K562 (cell line): ENCODE measurements around the gene SIGLEC9. TPM values are rescaled to one million over a fixed set of nuclear protein-coding genes. Genes with fewer than 3 reads are reported as not detected.

ENCODE experiments used
- BCOR ChIP-seq: fragments of 450-650 bp; IDR thresholded peaks from 2 replicates; pipeline ENCODE4 v1.6.1; 2016
- CSDE1 ChIP-seq, 2 experiments: fragments of 450-650 bp; IDR thresholded peaks; 2 replicates each; pipeline ENCODE4 v1.6.1; 2016; ENCODE audit warnings: mild to moderate bottlenecking in 1 of 2
- DPF2 ChIP-seq: fragments of 450-650 bp; IDR thresholded peaks from 2 replicates; pipeline ENCODE4 v1.6.1; 2016
- EGR1 ChIP-seq: fragments of 450-650 bp; conservative IDR thresholded peaks from 2 replicates; pipeline ENCODE4 v1.6.1; 2017; ENCODE audit warnings: mild to moderate bottlenecking
- HMGN3 ChIP-seq: IDR thresholded peaks from 2 replicates; pipeline ENCODE4 v1.6.1; 2011; ENCODE audit warnings: borderline replicate concordance, low read depth, mild to moderate bottlenecking, mixed read lengths, low read length; ENCODE audit not compliant: insufficient read length; ENCODE audit errors: extremely low read depth
- KDM2B ChIP-seq: fragments of 250-450 bp; sonication (Bioruptor Pico); IDR thresholded peaks from 2 replicates; pipeline ENCODE4 v1.8.0; 2021; ENCODE audit warnings: mild to moderate bottlenecking, moderate library complexity
- PML ChIP-seq: IDR thresholded peaks from 2 replicates; pipeline ENCODE4 v1.6.1; 2012; ENCODE audit warnings: low read length, inconsistent platforms
- PPARD ChIP-seq: fragments of 250-450 bp; sonication (Bioruptor Pico); IDR thresholded peaks from 2 replicates; pipeline ENCODE4 v1.8.0; 2022; ENCODE audit warnings: inconsistent platforms, mild to moderate bottlenecking, moderate library complexity
- SMAD4 ChIP-seq: fragments of 250-450 bp; sonication (Bioruptor Pico); conservative IDR thresholded peaks from 2 replicates; pipeline ENCODE4 v1.8.0; 2021; ENCODE audit warnings: inconsistent platforms, mild to moderate bottlenecking, moderate library complexity
- XRCC4 ChIP-seq: IDR thresholded peaks from one replicate; pipeline ENCODE4 v1.6.1; 2011; ENCODE audit not compliant: insufficient read depth, insufficient read length; ENCODE audit errors: extremely low read depth
- polyA plus RNA-seq, 8 experiments: library from polyadenylated mRNA; depleted of rRNA in 4 of 8; stranded (reverse) in 5 of 8; unstranded in 3 of 8; fragments of >200 nt; fragmentation: Nextera tagmentation in 2 of 8; fragmentation: Illumina TruSeq in 1 of 8; extraction: Ambion mirVana in 2 of 8; extraction: Trizol in 1 of 8; gene quantifications; 2 replicates each; pipeline versions ENCODE4 v1.2.1 to v1.2.3, GENCODE V29; 2011 to 2014; ENCODE audit warnings: inconsistent platforms in 1 of 8, missing spikeins in 1 of 8
- total RNA-seq, 7 experiments: library from RNA; depleted of rRNA in 6 of 7; stranded (reverse); fragments of >200 nt in 6 of 7; fragmentation: Illumina TruSeq in 2 of 7; extraction: Trizol in 2 of 7; gene quantifications; 2 replicates each; pipeline versions ENCODE4 v1.2.1 to v1.2.3, GENCODE V29; 2011 to 2021; ENCODE audit warnings: low replicate concordance in 1 of 7
- TF ChIP-seq, protein P1 (sequence below), 2 experiments: fragments of 450-650 bp in 1 of 2; sonication (generic) in 1 of 2; formaldehyde crosslinking in 1 of 2; IDR thresholded peaks; 2 replicates each; pipeline versions ENCODE4 v1.7.1 to v1.9.0; 2016 to 2022; ENCODE audit warnings: inconsistent platforms in 1 of 2, mild to moderate bottlenecking in 1 of 2, missing genetic modification reagents in 1 of 2
- TF ChIP-seq, protein P2 (sequence below): fragments of 250-450 bp; sonication (Bioruptor Pico); IDR thresholded peaks from 2 replicates; pipeline ENCODE4 v1.8.0; 2021; ENCODE audit warnings: moderate library complexity, mild to moderate bottlenecking, inconsistent platforms
- TF ChIP-seq, protein P3 (sequence below): sonication (generic); formaldehyde crosslinking; IDR thresholded peaks from 2 replicates; pipeline ENCODE4 v1.8.0; 2022; ENCODE audit warnings: mild to moderate bottlenecking, missing genetic modification reagents, borderline replicate concordance
- TF ChIP-seq, protein P4 (sequence below), 3 experiments: fragments of 200-800 bp in 1 of 3; sonication (Bioruptor generic) in 1 of 3; sonication (generic) in 1 of 3; formaldehyde crosslinking in 1 of 3; IDR thresholded peaks; 2 replicates each; pipeline versions ENCODE4 v1.6.1 to v1.8.0; 2016 to 2022; ENCODE audit warnings: mild to moderate bottlenecking in 2 of 3, missing compliant biosample characterization in 2 of 3, missing genetic modification characterization in 2 of 3, missing genetic modification reagents in 1 of 3

SIGLEC9 gene
- total and polyA plus RNA-seq, 9 of the 15 experiments (the other 6 are each of a cell fraction or from before 2014, with no cell fraction given), result 0.09 to 0.34 (median 0.22) TPM; not detected in 4

DNA sequence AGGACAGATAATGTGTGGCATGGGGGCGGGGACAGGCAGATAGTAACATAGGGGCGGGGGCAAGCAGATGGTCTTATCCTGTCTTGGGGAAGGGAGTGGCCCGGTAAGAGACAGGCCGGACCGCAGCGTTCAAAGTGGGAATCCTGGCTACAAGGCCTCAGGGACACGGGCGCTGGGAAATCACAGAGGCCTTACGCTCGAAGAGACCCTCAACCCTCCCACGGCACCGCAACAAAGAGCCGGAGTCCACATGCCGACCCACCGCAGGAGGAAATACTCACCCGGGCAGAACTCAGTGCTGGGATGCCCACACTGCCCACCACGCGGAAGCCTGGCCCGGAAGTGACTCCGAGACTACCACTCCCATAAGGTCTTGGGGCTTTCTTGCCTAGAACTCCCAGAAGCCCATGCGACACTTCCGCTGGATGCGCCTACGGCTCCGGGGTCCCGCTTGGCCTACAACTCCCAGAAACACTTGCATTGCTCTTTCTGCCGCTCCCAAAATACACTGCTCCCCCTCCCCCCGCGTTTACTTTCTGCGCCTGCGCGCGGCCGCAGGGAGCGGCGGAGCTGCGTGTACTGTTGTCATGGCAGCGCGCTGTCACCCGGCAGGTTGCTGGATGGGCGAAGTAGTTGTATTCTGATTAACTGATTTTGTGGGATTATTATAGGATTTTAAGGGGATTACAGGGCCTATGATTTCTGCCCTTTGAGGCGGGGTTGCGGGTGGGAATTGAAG lies 16.5 kb upstream of the SIGLEC9 start, which contains the start of gene CTU1 (continued):
- TF ChIP-seq, protein P1, sequence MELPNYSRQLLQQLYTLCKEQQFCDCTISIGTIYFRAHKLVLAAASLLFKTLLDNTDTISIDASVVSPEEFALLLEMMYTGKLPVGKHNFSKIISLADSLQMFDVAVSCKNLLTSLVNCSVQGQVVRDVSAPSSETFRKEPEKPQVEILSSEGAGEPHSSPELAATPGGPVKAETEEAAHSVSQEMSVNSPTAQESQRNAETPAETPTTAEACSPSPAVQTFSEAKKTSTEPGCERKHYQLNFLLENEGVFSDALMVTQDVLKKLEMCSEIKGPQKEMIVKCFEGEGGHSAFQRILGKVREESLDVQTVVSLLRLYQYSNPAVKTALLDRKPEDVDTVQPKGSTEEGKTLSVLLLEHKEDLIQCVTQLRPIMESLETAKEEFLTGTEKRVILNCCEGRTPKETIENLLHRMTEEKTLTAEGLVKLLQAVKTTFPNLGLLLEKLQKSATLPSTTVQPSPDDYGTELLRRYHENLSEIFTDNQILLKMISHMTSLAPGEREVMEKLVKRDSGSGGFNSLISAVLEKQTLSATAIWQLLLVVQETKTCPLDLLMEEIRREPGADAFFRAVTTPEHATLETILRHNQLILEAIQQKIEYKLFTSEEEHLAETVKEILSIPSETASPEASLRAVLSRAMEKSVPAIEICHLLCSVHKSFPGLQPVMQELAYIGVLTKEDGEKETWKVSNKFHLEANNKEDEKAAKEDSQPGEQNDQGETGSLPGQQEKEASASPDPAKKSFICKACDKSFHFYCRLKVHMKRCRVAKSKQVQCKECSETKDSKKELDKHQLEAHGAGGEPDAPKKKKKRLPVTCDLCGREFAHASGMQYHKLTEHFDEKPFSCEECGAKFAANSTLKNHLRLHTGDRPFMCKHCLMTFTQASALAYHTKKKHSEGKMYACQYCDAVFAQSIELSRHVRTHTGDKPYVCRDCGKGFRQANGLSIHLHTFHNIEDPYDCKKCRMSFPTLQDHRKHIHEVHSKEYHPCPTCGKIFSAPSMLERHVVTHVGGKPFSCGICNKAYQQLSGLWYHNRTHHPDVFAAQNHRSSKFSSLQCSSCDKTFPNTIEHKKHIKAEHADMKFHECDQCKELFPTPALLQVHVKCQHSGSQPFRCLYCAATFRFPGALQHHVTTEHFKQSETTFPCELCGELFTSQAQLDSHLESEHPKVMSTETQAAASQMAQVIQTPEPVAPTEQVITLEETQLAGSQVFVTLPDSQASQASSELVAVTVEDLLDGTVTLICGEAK (IDR thresholded peaks at IDR 0.05), result peak; percentile 96
- TF ChIP-seq, protein P1 (CRISPR knock-in tag; IDR thresholded peaks at IDR 0.05), result no peak
- TF ChIP-seq, protein P2, sequence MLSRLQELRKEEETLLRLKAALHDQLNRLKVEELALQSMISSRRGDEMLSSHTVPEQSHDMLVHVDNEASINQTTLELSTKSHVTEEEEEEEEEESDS (CRISPR knock-in tag), result no peak
- TF ChIP-seq XRCC4 (no peak), PPARD (CRISPR knock-in tag) (no peak), EGR1 (peak; percentile 40), HMGN3 (peak; percentile 59), KDM2B (no peak), SMAD4 (no peak), BCOR (no peak), CSDE1 (IDR thresholded peaks at IDR 0.05) (peak in 1 of 2 experiments; percentile 96; a peak in 2 of 4 replicates), DPF2 (no peak; the same call in 1 of the 2 replicates), PML (no peak)
- TF ChIP-seq, protein P3, sequence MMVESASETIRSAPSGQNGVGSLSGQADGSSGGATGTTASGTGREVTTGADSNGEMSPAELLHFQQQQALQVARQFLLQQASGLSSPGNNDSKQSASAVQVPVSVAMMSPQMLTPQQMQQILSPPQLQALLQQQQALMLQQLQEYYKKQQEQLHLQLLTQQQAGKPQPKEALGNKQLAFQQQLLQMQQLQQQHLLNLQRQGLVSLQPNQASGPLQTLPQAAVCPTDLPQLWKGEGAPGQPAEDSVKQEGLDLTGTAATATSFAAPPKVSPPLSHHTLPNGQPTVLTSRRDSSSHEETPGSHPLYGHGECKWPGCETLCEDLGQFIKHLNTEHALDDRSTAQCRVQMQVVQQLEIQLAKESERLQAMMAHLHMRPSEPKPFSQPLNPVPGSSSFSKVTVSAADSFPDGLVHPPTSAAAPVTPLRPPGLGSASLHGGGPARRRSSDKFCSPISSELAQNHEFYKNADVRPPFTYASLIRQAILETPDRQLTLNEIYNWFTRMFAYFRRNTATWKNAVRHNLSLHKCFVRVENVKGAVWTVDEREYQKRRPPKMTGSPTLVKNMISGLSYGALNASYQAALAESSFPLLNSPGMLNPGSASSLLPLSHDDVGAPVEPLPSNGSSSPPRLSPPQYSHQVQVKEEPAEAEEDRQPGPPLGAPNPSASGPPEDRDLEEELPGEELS, result no peak
- TF ChIP-seq, protein P4, sequence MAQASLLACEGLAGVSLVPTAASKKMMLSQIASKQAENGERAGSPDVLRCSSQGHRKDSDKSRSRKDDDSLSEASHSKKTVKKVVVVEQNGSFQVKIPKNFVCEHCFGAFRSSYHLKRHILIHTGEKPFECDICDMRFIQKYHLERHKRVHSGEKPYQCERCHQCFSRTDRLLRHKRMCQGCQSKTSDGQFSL (CRISPR knock-in tag; IDR thresholded peaks at IDR 0.05), result no peak
- TF ChIP-seq, protein P4 (tag; IDR thresholded peaks at IDR 0.05), result no peak
